Neural cell (in vitro differentiated cells): ENCODE measurements around the gene HENMT1. TPM values are rescaled to one million over a fixed set of nuclear protein-coding genes. Genes with fewer than 3 reads are reported as not detected.

Source experiments
- H2AFZ ChIP-seq: fragments of 200-600, 300-800 bp; sonication (generic), shearing (Covaris generic); 2 replicates; pipeline ENCODE4 v1.6.0; 2014; ENCODE audit warnings: low read depth, mild to moderate bottlenecking, antibody characterized with exemption, low read length, moderate library complexity
- H3F3A ChIP-seq: fragments of 200-600 bp; shearing (Covaris generic); 2 replicates; pipeline ENCODE4 v1.6.1; 2016; ENCODE audit warnings: mild to moderate bottlenecking, moderate library complexity, mixed read lengths, antibody characterized with exemption, low read length; ENCODE audit not compliant: insufficient read depth, poor library complexity, severe bottlenecking
- H3K27ac ChIP-seq: fragments of 200-600, 300-800 bp; sonication (generic), shearing (Covaris generic); 2 replicates; pipeline ENCODE4 v1.5.1; 2014; ENCODE audit warnings: mild to moderate bottlenecking, low read length, moderate library complexity
- H3K27me3 ChIP-seq: fragments of 300-800, 200-600 bp; sonication (generic), shearing (Covaris generic); 2 replicates; pipeline ENCODE4 v1.6.0; 2014; ENCODE audit warnings: mild to moderate bottlenecking, low read depth, low read length, moderate library complexity; ENCODE audit not compliant: insufficient read depth
- H3K36me3 ChIP-seq: fragments of 300-800, 200-600 bp; sonication (generic), shearing (Covaris generic); 2 replicates; pipeline ENCODE4 v1.5.1; 2014; ENCODE audit warnings: mild to moderate bottlenecking, antibody characterized with exemption, low read length, moderate library complexity; ENCODE audit not compliant: insufficient read depth
- H3K4me2 ChIP-seq: fragments of 300-800, 200-600 bp; sonication (generic), shearing (Covaris generic); 2 replicates; pipeline ENCODE4 v1.6.0; 2014; ENCODE audit warnings: mild to moderate bottlenecking, low read length
- H3K4me3 ChIP-seq: fragments of 300-800, 200-600 bp; sonication (generic), shearing (Covaris generic); 2 replicates; pipeline ENCODE4 v1.5.1; 2014; ENCODE audit warnings: mild to moderate bottlenecking, low read length, moderate library complexity
- H3K79me2 ChIP-seq: fragments of 200-600 bp; shearing (Covaris generic); replicated peaks from 2 replicates; pipeline ENCODE4 v1.6.0; 2014; ENCODE audit warnings: mild to moderate bottlenecking, low read length, moderate library complexity; ENCODE audit not compliant: insufficient read depth
- H3K9ac ChIP-seq: fragments of 300-800, 200-600 bp; sonication (generic), shearing (Covaris generic); 2 replicates; pipeline ENCODE4 v1.6.1; 2016; ENCODE audit warnings: mild to moderate bottlenecking, low read length, mixed read lengths
- H3K9me2 ChIP-seq: fragments of 200-600 bp; shearing (Covaris generic); 2 replicates; pipeline ENCODE4 v1.6.1; 2016; ENCODE audit warnings: mild to moderate bottlenecking, low read length, mixed read lengths; ENCODE audit not compliant: insufficient read depth
- H3K9me3 ChIP-seq: fragments of 200-600, 300-800 bp; sonication (generic), shearing (Covaris generic); 2 replicates; pipeline ENCODE4 v1.6.1; 2016; ENCODE audit warnings: mild to moderate bottlenecking, mixed run types, low read length, moderate library complexity, mixed read lengths
- H4K20me1 ChIP-seq: fragments of 200-600 bp; shearing (Covaris generic); 2 replicates; pipeline ENCODE4 v1.6.1; 2016; ENCODE audit warnings: mild to moderate bottlenecking, mixed run types; ENCODE audit not compliant: insufficient read depth
- EP300 ChIP-seq: fragments of 450-650 bp; conservative IDR thresholded peaks from 2 replicates; pipeline ENCODE4 v1.6.1; 2014; ENCODE audit warnings: antibody characterized with exemption, mild to moderate bottlenecking, moderate library complexity; ENCODE audit not compliant: poor library complexity, severe bottlenecking
- EZH2 ChIP-seq: fragments of 200-600, 300-800 bp; shearing (Covaris generic), sonication (generic); IDR thresholded peaks from 2 replicates; pipeline ENCODE4 v1.6.1; 2014; ENCODE audit warnings: antibody characterized with exemption, low read length, borderline replicate concordance, mild to moderate bottlenecking; ENCODE audit not compliant: insufficient read depth, poor library complexity, severe bottlenecking
- MXI1 ChIP-seq: fragments of 450-650 bp; conservative IDR thresholded peaks from 2 replicates; pipeline ENCODE4 v1.6.1; 2014; ENCODE audit warnings: antibody characterized with exemption, mild to moderate bottlenecking; ENCODE audit not compliant: poor library complexity, severe bottlenecking
- POLR2AphosphoS5 ChIP-seq: IDR thresholded peaks from 2 replicates; pipeline ENCODE4 v1.6.1; 2012
- RAD21 ChIP-seq: fragments of 450-650 bp; conservative IDR thresholded peaks from 2 replicates; pipeline ENCODE4 v1.6.1; 2014; ENCODE audit warnings: antibody characterized with exemption, mild to moderate bottlenecking, moderate library complexity
- SMC3 ChIP-seq: fragments of 450-650 bp; conservative IDR thresholded peaks from 2 replicates; pipeline ENCODE4 v1.6.1; 2014; ENCODE audit warnings: antibody characterized with exemption, mild to moderate bottlenecking, moderate library complexity; ENCODE audit not compliant: poor library complexity
- TAF1 ChIP-seq: IDR thresholded peaks from 2 replicates; pipeline ENCODE4 v1.6.1; 2012; ENCODE audit warnings: low read depth
- polyA plus RNA-seq: library from polyadenylated mRNA; depleted of rRNA; stranded (reverse); fragments of >200 nt; gene quantifications from 2 replicates; pipeline ENCODE4 v1.2.3, GENCODE V29; 2014
- TF ChIP-seq, protein P1 (sequence below): fragments of 450-650 bp; IDR thresholded peaks from 2 replicates; pipeline ENCODE4 v1.5.1; 2014; ENCODE audit warnings: antibody characterized with exemption, mild to moderate bottlenecking, moderate library complexity; ENCODE audit not compliant: poor library complexity, severe bottlenecking
- TF ChIP-seq, protein P2 (sequence below): IDR thresholded peaks from 2 replicates; pipeline ENCODE4 v1.6.1; 2012; ENCODE audit warnings: borderline replicate concordance

The HENMT1 gene
- polyA plus RNA-seq, 1 donor from 2014 or later: 4.1 TPM

DNA sequence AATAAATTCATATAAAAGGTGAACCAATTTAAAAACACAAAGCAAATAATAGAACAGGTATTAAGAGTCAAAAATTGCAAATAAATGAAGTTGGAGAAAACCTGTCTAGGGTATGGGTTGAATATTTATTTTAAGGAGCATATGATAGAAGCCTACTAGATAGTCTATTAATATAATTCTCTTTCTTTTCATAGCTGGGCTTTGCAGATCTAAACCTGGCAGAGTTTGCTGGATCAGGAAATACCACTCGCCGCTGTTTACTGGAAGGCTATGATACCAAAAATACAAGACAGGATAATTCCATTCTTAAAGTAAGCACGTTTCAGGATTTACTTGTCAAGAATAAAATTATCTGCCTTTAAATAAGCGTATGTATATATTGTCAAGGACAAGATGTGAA, 48.9 kb downstream of the HENMT1 start:
- TF ChIP-seq RAD21 (no peak), EZH2 (no peak), MXI1 (no peak), SMC3 (no peak), POLR2AphosphoS5 (no peak), TAF1 (no peak), EP300 (no peak)
- TF ChIP-seq, protein P1, sequence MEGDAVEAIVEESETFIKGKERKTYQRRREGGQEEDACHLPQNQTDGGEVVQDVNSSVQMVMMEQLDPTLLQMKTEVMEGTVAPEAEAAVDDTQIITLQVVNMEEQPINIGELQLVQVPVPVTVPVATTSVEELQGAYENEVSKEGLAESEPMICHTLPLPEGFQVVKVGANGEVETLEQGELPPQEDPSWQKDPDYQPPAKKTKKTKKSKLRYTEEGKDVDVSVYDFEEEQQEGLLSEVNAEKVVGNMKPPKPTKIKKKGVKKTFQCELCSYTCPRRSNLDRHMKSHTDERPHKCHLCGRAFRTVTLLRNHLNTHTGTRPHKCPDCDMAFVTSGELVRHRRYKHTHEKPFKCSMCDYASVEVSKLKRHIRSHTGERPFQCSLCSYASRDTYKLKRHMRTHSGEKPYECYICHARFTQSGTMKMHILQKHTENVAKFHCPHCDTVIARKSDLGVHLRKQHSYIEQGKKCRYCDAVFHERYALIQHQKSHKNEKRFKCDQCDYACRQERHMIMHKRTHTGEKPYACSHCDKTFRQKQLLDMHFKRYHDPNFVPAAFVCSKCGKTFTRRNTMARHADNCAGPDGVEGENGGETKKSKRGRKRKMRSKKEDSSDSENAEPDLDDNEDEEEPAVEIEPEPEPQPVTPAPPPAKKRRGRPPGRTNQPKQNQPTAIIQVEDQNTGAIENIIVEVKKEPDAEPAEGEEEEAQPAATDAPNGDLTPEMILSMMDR: no peak
- TF ChIP-seq, protein P2, sequence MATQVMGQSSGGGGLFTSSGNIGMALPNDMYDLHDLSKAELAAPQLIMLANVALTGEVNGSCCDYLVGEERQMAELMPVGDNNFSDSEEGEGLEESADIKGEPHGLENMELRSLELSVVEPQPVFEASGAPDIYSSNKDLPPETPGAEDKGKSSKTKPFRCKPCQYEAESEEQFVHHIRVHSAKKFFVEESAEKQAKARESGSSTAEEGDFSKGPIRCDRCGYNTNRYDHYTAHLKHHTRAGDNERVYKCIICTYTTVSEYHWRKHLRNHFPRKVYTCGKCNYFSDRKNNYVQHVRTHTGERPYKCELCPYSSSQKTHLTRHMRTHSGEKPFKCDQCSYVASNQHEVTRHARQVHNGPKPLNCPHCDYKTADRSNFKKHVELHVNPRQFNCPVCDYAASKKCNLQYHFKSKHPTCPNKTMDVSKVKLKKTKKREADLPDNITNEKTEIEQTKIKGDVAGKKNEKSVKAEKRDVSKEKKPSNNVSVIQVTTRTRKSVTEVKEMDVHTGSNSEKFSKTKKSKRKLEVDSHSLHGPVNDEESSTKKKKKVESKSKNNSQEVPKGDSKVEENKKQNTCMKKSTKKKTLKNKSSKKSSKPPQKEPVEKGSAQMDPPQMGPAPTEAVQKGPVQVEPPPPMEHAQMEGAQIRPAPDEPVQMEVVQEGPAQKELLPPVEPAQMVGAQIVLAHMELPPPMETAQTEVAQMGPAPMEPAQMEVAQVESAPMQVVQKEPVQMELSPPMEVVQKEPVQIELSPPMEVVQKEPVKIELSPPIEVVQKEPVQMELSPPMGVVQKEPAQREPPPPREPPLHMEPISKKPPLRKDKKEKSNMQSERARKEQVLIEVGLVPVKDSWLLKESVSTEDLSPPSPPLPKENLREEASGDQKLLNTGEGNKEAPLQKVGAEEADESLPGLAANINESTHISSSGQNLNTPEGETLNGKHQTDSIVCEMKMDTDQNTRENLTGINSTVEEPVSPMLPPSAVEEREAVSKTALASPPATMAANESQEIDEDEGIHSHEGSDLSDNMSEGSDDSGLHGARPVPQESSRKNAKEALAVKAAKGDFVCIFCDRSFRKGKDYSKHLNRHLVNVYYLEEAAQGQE: no peak
- no peaks in the 10 kb centered on the region for H3K27me3 ChIP-seq

DNA sequence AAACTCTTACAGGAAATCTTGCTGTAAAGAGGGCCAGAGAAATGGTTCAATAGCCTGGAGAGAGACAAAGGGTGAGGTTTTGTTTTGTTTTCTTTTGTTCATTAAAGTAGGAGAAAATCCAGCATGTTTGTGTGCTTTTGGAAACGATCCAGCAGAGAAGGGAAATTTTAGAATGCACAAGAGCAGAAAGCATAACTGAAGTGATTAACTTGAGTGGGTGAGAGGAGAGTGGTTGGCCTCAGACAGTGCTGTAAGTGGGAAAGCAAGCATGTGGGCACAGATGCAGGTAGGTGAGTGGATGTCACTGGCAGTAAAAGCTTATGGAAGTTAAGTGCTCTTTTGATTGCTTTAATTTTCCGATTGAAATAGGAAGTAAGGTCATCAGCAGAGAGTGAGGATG, 50.8 kb downstream of the HENMT1 start:
- Histone ChIP-seq H4K20me1 (no peaks in the 10 kb centered on the region), H2AFZ (no peak overlapping the region), H3K9me2 (no peaks in the 10 kb centered on the region), H3F3A (no peaks in the 10 kb centered on the region), H3K4me2 (no peak overlapping the region), H3K79me2 (no peaks in the 10 kb centered on the region), H3K27ac (no peak overlapping the region), H3K27me3 (no peaks in the 10 kb centered on the region), H3K36me3 (no peaks in the 10 kb centered on the region), H3K9ac (no peak overlapping the region), H3K4me3 (no peak overlapping the region), H3K9me3 (no peaks in the 10 kb centered on the region)
- TF ChIP-seq RAD21 (no peak), POLR2AphosphoS5 (no peak), TAF1 (no peak), EP300 (no peak), MXI1 (no peak), SMC3 (no peak), EZH2 (no peak)
- TF ChIP-seq, protein P2: no peak
- TF ChIP-seq, protein P1: no peak

More for the DNA sequence above, 48.9 kb downstream of the HENMT1 start:
- H3K79me2 ChIP-seq: no peaks in the 10 kb centered on the region
- no peak overlapping the region for H3K9ac ChIP-seq
- no peak overlapping the region for H3K27ac ChIP-seq
- no peak overlapping the region for H2AFZ ChIP-seq
- no peaks in the 10 kb centered on the region for H3K9me2 ChIP-seq
- H3K4me3 ChIP-seq: no peak overlapping the region
- no peaks in the 10 kb centered on the region for H3F3A ChIP-seq
- no peaks in the 10 kb centered on the region for H3K36me3 ChIP-seq
- H3K9me3 ChIP-seq: no peaks in the 10 kb centered on the region
- no peaks in the 10 kb centered on the region for H4K20me1 ChIP-seq
- no peak overlapping the region for H3K4me2 ChIP-seq
